ENCODE results near the gene BTBD9. TPM values are rescaled to one million over a fixed set of nuclear protein-coding genes. Genes with fewer than 3 reads are reported as not detected.

The BTBD9 gene
- total RNA-seq, 1 experiment from 2014 or later, result 12.5 TPM

DNA sequence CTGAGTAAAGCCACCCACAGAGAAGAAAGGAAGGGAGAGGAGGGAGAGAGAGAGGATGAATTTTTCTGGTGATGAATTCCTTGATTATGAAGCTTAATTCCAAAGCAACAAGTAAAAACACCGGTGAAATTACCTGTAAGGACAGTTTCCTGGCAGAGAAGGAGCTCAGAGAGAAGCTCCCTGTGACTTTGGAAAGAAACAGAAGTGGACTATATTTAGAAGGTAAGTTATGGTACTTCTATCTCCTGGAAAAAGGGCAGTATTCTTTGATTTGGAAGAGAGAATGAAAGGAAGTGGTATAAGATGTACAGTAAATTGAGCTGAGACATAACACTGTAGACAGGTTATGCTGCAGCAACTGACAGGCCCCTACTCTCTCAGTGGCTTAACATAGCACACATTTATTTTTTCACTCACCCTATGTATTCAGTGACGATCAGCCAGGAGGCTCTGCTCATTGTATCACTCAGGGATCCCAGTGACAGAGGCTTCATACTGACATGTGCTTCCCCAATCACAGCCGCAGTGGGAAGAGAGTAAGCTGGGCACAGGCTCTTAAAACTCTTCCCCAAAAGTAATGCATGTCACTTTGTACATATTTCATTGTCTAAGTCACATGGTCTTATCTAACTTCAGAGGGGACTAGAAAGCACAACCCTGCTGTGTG, 349.5 kb downstream of the BTBD9 start:
- Mint-ChIP-seq H3K27me3 (ENCODE audit: insufficient read depth, unreplicated experiment) (no peaks in the 10 kb centered on the region), H3K4me1 (ENCODE audit: insufficient read depth, unreplicated experiment) (no peaks in the 10 kb centered on the region), H3K36me3 (ENCODE audit: insufficient read depth, unreplicated experiment) (no peaks in the 10 kb centered on the region), H3K9me3 (ENCODE audit: unreplicated experiment) (no peaks in the 10 kb centered on the region), H3K27ac (ENCODE audit: low read depth, unreplicated experiment) (no peak overlapping the region), H3K4me3 (ENCODE audit: unreplicated experiment) (no peak overlapping the region)
- TF ChIP-seq, protein P1, sequence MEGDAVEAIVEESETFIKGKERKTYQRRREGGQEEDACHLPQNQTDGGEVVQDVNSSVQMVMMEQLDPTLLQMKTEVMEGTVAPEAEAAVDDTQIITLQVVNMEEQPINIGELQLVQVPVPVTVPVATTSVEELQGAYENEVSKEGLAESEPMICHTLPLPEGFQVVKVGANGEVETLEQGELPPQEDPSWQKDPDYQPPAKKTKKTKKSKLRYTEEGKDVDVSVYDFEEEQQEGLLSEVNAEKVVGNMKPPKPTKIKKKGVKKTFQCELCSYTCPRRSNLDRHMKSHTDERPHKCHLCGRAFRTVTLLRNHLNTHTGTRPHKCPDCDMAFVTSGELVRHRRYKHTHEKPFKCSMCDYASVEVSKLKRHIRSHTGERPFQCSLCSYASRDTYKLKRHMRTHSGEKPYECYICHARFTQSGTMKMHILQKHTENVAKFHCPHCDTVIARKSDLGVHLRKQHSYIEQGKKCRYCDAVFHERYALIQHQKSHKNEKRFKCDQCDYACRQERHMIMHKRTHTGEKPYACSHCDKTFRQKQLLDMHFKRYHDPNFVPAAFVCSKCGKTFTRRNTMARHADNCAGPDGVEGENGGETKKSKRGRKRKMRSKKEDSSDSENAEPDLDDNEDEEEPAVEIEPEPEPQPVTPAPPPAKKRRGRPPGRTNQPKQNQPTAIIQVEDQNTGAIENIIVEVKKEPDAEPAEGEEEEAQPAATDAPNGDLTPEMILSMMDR (IDR thresholded peaks at IDR 0.05; ENCODE audit: unreplicated experiment), result no peak
- CTCF ChIA-PET, result no interaction called here
- POLR2A ChIA-PET, result no interaction called here
- no TSS peak for BruUV-seq (replicated peaks)
- DNase-seq (ENCODE audit: unreplicated experiment), result no peak
- intact Hi-C loops (cut with micrococcal nuclease), result no loop called here

DNA sequence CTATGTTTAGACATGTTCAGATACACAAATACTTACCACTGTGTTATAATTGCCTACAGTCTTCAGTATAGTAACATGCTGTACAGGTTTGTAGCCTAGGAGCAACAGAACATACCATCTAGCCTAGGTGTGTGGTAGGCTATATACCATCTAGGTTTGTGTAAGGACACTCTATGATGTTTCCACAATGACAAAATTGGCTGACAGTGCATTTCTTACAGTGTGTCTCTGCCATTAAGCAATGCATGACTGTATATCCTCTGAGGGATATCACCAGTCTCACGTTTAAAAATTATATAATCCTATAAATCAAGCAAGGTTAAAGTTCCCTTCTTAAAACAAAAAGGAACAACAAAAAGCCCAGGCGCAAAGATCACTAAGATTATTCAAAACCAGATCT, 352.2 kb downstream of the BTBD9 start:
- Mint-ChIP-seq H3K9me3 (ENCODE audit: unreplicated experiment) (no peaks in the 10 kb centered on the region), H3K27ac (ENCODE audit: low read depth, unreplicated experiment) (no peak overlapping the region), H3K27me3 (ENCODE audit: insufficient read depth, unreplicated experiment) (no peaks in the 10 kb centered on the region), H3K36me3 (ENCODE audit: insufficient read depth, unreplicated experiment) (no peaks in the 10 kb centered on the region), H3K4me1 (ENCODE audit: insufficient read depth, unreplicated experiment) (no peaks in the 10 kb centered on the region), H3K4me3 (ENCODE audit: unreplicated experiment) (no peak overlapping the region)
- DNase-seq (ENCODE audit: unreplicated experiment), result no peak
- intact Hi-C loops (cut with micrococcal nuclease), result no loop called here
- POLR2A ChIA-PET, result interaction anchor here (0.7 kb wide), 1 partner anchor 578 kb away, joined by 3 read pairs; no protein-coding TSS in a partner anchor
- CTCF ChIA-PET, result no interaction called here
- BruUV-seq (replicated peaks), result no TSS peak
- TF ChIP-seq, protein P1 (IDR thresholded peaks at IDR 0.05; ENCODE audit: unreplicated experiment), result no peak

DNA sequence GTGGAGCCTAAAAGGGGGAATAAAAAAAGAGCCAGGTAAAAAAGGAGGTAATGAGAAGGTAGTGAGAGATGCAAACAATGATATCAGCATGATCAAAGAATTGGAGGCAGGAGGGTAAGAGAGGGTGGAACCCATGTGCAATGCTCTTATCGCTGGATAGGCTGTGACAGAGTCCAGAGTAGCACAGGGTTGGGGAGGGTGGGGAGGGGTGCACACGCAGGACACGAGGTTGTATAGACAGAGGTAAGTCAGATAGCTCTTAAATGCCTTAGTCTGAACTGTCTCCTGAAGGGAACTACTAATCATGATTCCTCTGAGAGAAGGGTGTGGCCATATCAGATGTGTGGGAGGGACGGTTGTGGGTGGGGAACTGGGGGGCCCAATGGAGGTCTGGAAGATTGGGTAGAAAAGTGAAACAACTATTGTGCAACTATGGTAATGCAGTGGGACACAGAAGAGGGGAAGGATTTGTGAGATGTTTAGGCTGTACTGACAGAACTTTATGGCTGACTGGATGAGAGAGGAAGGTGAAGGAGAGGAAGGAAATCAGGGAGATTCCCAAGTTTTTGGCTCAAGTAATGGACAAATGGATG, 354.8 kb downstream of the BTBD9 start:
- intact Hi-C loops (cut with micrococcal nuclease), result no loop called here
- no peaks in the 10 kb centered on the region for H3K4me1 Mint-ChIP-seq (ENCODE audit: insufficient read depth, unreplicated experiment)

DNA sequence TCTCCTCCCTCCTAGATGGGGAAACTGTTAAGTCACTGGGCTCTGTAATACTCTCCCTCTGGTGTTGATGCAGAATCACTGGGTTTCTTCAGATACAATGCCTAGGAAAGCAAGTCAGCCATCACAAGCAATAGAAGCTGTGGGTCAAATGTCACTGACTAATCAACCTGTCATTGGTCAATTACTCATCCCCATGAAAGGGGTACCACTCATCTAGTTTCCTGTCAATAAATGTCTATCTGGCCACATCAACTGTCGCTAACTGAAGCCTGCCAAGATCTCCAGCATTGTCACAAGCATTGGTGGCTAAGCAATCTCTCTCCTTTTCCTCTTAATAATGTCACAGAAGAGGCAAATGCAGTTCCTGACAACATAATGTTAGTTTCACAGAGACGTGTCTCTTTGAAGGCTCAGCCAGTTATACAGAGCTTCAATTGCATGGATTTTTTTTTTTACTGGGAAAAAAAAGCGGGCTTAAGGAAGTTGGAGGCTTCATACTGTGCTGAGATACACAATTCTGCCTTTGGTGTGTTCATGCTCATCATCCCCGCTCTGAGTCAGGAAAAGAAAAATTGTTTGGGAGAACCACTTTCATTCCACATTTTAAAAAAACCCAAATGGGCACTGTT, 355.9 kb downstream of the BTBD9 start:
- TF ChIP-seq, protein P1 (IDR thresholded peaks at IDR 0.05; ENCODE audit: unreplicated experiment), result no peak
- Mint-ChIP-seq H3K36me3 (ENCODE audit: insufficient read depth, unreplicated experiment) (no peaks in the 10 kb centered on the region), H3K27me3 (ENCODE audit: insufficient read depth, unreplicated experiment) (no peaks in the 10 kb centered on the region), H3K9me3 (ENCODE audit: unreplicated experiment) (no peaks in the 10 kb centered on the region), H3K4me3 (ENCODE audit: unreplicated experiment) (no peak overlapping the region), H3K4me1 (ENCODE audit: insufficient read depth, unreplicated experiment) (no peaks in the 10 kb centered on the region), H3K27ac (ENCODE audit: low read depth, unreplicated experiment) (no peak overlapping the region)
- no peak for DNase-seq (ENCODE audit: unreplicated experiment)
- no TSS peak for BruUV-seq (replicated peaks)
- intact Hi-C loops (cut with micrococcal nuclease), result no loop called here
- POLR2A ChIA-PET, result interaction anchor here (0.6 kb wide), 1 partner anchor 559 kb away, joined by 3 read pairs; no protein-coding TSS in a partner anchor
- CTCF ChIA-PET, result interaction anchor here (0.6 to 0.7 kb wide), 2 partner anchors 10 to 53 kb away, joined by 3 read pairs; no protein-coding TSS in a partner anchor

More for the DNA sequence above, 354.8 kb downstream of the BTBD9 start:
- no peak overlapping the region for H3K4me3 Mint-ChIP-seq (ENCODE audit: unreplicated experiment)
- no peak overlapping the region for H3K27ac Mint-ChIP-seq (ENCODE audit: low read depth, unreplicated experiment)
- no peaks in the 10 kb centered on the region for H3K9me3 Mint-ChIP-seq (ENCODE audit: unreplicated experiment)
- POLR2A ChIA-PET, result no interaction called here
- H3K27me3 Mint-ChIP-seq (ENCODE audit: insufficient read depth, unreplicated experiment), result no peaks in the 10 kb centered on the region
- no TSS peak for BruUV-seq (replicated peaks)
- no peak for DNase-seq (ENCODE audit: unreplicated experiment)
- no peaks in the 10 kb centered on the region for H3K36me3 Mint-ChIP-seq (ENCODE audit: insufficient read depth, unreplicated experiment)
- CTCF ChIA-PET, result no interaction called here
- TF ChIP-seq, protein P1 (IDR thresholded peaks at IDR 0.05; ENCODE audit: unreplicated experiment), result no peak
